OCI-LY1 (cell line): ENCODE data around the gene CEP112.

Experiments used
- EZH2 ChIP-seq: fragments of 200-600 bp; sonication (generic), shearing (Covaris generic); IDR thresholded peaks from 2 replicates; pipeline ENCODE4 v1.8.0; 2017; ENCODE audit warnings: borderline replicate concordance, mixed run types, mild to moderate bottlenecking, antibody characterized with exemption, low read length, moderate library complexity, mixed read lengths
- TF ChIP-seq, protein P1 (sequence below): fragments of 200-600 bp; sonication (generic), shearing (Covaris generic); IDR thresholded peaks from 2 replicates; pipeline ENCODE4 v1.5.1; 2017; ENCODE audit warnings: mild to moderate bottlenecking, antibody characterized with exemption, low read length, moderate library complexity, mixed read lengths

DNA sequence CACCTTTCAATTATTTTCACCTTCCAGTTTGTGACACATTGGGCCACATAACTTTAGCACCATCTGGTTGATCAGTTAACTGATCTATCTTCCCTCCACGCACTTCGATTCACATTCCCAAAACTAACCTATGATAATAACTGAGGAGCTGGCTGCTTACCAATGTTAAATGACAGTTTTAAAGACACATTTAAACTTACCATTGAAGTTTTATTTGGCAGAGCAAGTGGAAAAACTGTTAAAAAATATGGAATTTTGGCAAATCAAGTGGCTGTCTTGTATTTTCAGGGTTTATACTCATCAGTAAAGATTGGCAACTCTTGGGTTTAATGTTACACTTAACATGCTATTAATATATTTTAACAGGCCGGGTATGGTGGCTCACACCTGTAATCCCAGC lies 42.7 kb upstream of the CEP112 start:
- TF ChIP-seq, protein P1, sequence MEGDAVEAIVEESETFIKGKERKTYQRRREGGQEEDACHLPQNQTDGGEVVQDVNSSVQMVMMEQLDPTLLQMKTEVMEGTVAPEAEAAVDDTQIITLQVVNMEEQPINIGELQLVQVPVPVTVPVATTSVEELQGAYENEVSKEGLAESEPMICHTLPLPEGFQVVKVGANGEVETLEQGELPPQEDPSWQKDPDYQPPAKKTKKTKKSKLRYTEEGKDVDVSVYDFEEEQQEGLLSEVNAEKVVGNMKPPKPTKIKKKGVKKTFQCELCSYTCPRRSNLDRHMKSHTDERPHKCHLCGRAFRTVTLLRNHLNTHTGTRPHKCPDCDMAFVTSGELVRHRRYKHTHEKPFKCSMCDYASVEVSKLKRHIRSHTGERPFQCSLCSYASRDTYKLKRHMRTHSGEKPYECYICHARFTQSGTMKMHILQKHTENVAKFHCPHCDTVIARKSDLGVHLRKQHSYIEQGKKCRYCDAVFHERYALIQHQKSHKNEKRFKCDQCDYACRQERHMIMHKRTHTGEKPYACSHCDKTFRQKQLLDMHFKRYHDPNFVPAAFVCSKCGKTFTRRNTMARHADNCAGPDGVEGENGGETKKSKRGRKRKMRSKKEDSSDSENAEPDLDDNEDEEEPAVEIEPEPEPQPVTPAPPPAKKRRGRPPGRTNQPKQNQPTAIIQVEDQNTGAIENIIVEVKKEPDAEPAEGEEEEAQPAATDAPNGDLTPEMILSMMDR: no peak
- TF ChIP-seq EZH2: no peak
